Stimulated activated CD8-positive, alpha-beta memory T cell treated with anti-CD3 and anti-CD28 coated beads, Interleukin-15, amount 100 ng/mL, for 4 hours (primary cell): ENCODE measurements around the gene RIBC2.
A peak's percentile ranks its signal among the peaks of the same experiment; 100 is the strongest.
"Not testable (repeated sequence)": the region's sequence is repeated elsewhere in the genome, so short reads cannot be mapped to it uniquely, and the experiment has no call there.

ENCODE experiments used
- DNase-seq, 2 donors: peaks; one replicate each; pipeline ENCODE4 v3.0.0-alpha.2; 2020; ENCODE audit warnings: low read depth in 2 of 2

The RIBC2 gene

DNA sequence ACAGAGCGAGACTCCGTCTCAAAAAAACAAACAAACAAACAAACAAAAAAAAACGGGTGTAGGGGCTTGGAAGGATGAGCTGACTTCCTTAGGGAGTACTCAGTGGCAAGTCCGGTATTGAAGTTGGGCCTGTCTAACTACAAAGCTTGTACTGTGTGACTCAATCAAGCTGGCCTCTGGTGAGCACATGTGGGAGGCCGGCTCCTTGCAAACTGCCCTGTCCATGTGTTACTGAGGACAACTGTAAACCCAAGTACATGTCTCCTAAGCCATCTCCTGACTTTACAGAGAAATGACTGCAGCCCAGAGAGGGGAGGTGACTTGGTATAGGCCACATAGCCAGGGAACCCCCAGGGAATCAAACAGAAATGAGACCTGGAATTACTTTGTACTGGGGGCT lies 11.6 kb downstream of the RIBC2 start:
- DNase-seq, result no peak

DNA sequence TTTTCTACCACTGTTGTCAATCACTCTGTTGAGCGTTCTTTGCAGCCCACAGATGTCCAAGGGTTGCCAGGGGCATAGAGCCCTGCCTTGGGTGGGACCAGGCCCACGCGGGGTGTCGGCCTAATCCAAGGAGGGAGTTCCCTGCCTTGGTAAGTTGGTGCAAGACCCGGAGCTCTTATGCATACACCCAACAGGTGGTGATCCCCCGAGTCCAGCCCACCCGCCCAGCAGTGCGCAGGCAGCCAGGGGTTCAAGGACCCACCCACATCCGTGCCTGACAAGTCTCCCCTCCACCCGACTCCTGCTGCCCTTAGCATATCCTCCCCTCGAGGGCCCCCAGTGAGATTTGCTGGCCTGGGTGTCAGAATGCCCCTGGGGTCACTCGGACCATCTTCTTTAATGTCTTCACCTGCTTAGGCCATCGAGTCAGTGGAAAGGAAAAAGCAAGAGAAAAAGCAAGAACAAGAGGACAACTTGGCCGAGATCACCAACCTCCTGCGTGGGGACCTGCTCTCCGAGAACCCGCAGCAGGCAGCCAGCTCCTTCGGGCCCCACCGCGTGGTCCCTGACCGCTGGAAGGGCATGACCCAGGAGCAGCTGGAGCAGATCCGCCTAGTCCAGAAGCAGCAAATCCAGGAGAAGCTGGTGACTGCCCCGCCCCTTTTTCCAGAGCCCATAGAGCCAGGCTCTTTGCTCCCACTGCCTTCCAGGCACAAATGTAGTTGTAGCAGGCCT lies 12.2 kb downstream of the RIBC2 start:
- DNase-seq, result no peak

DNA sequence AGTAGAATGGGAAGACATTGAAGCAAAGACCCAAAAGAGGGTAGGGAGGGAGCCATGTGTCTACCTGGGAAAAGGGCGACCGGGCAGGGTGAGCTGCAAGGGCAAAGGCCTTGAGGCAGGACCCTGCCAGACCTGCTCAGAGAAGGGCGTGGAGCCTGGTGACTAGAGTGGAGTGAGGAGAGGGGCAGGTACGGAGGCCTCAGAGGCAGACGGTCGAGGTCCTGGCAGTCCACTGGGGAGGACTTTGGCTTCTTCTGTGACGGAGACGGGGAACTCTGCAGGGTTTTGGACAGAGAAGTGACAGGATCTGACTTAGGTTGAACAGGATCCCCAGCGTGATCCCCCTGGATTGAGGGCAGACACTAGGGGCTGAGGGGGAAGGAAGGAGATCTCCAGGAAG lies 12.9 kb downstream of the RIBC2 start:
- no peak for DNase-seq

DNA sequence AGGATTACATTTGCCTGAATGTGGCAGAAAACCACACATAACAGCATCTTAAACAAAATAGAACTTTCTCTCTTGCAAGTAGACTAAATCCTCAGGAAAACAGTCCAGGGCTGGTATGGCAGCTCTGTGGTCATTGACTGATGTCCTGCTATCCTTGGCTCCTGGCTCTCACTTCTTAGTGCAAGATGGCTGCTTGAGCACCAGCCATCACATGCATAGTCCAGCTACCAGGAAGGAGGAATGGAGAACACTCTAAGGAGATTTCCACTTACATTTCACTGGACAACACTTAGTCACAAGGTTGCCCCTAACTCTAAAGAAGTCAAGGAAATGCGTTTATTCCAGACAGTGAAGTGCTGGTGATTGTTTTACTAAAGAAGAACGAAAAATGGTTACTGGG lies 13.6 kb downstream of the RIBC2 start:
- no peak for DNase-seq

DNA sequence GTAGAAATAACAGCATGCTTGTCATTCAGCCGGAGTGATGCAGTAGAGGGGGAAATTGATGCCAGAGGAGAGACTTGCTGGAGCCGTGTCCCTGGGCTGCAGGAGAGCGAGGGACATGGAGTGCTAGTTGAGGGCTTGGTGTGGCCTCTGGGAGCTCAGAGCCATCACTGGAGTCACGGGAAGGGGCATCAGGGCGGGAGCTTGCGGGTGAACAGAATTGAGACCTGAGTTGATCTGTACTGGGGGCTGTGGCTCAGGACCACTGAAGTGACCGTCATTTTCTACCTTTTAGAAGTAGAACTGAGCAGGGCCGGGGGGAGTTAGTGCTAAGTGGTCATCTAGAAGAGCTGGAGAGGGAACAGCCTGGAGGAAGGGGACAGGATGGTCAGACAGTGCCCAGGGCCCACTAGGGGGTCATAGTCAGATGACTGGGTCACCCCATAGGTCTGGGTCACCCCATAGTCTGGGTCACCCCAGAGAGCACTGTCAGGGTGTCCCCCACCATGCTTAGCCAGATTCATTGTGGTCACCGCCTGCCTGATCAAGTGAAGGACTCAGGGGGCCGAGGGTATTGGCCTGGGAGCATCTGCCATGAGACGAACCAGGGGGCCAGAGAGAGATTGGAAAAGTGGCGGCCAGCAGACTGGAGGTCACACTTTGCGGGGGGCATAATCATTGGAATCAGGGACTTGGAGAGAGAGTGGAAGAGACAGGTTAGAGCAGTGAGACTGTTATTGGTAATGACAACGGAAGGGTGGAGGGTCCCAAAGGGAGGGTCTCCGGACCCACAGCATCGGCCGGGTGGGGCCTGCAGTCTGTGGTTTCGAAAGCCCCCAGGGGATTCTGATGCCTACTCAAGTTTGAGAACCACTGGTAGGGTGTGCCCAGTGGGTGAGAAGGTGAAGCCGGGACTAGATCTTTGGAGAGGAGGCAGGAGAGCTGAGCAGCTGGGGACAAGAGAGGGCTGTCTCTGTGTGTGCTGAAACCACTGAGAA lies 15.2 kb downstream of the RIBC2 start:
- DNase-seq, result no peak

DNA sequence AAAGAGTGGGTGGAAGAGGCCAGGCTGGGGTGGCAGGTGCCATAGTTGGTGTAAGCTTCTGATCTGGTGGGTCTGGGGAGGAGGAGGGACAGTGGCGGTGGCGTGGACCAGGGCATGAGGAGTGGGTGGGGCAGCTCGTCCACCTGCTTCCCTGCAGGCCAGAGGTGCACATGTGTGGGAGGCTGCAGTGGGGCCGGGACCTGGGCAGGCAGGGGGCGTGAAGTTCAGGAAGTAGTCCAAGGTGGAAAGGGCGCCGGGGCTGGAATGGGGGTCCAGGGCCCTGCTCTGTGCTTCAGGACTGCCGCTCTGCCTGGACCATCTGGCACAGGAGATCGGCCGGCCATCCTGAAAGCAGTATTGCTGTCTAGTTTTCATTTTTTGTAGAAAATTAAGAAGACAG lies 15.9 kb downstream of the RIBC2 start:
- DNase-seq, result no peak

DNA sequence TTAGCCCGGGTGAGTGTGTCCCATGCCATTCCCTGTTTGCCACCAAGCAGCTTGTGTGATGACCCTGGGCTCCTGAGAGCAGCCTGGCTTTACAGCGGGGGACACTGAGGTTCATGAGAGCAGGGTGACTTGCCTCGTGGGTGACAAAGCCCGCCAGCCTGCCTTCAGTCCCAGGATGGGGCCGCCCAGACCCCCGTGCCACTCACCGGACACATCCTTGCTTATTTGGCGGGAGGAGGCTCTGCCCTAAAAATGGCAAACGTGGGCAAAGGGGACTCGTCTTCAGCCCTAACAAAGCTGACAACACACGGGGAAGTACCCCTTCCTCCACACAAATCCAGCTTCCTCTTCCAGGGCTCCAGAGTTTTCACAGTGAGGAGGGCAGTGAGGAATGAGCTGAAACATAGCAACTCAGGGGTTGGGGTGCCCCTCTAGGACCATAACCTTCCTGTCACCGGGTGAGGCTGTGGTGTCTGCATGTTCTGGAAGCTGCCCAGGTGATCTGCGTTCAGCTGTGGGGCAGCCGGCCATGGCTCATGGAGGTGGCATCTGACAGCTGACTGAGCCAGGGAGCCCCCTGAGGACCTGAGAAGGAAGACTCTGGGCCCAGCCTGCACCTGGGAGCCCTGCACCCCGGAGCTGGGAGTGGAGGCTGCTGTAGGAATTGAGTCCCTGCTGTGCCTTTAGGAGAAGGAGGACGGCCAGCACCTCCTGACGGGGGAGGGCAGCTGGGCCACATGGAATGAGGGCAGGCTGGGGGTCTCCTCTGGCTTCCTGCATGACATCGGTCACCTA lies 16.7 kb downstream of the RIBC2 start:
- DNase-seq, result no peak

DNA sequence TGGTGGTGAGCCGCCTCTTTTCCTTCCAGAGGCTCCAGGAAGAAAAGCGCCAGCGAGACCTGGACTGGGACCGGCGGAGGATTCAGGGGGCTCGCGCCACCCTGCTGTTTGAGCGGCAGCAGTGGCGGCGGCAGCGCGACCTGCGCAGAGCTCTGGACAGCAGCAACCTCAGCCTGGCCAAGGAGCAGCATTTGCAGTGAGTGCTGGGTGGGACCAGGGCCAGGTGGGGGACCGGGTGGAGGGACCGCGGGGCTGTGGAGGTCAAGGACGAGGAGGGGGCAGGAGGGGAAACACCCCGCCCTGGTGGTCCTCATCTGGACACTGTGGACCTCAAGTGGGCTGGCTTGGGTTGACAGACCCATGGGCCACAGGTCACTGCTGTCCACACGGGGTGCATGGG lies 17.4 kb downstream of the RIBC2 start:
- no peak for DNase-seq

DNA sequence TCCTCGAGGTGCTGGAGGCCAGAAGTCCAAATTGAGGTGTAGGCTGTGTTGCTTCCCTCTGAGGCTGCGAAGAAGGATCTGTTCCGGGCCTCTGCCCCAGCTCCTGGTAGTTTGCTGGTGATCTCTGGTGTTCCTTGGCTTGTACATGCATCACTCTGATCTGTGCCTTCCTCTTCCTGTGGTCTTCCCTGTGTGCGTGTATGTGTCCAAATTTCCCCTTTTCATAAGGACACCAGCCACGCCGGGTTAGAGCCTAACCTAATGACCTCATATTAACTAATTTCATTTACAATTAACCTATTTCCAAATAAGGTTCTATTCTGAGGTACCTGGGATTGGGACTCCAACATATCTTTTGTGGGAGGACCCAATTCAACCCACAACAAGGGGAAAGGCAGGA lies 21.5 kb downstream of the RIBC2 start:
- DNase-seq, result no peak

DNA sequence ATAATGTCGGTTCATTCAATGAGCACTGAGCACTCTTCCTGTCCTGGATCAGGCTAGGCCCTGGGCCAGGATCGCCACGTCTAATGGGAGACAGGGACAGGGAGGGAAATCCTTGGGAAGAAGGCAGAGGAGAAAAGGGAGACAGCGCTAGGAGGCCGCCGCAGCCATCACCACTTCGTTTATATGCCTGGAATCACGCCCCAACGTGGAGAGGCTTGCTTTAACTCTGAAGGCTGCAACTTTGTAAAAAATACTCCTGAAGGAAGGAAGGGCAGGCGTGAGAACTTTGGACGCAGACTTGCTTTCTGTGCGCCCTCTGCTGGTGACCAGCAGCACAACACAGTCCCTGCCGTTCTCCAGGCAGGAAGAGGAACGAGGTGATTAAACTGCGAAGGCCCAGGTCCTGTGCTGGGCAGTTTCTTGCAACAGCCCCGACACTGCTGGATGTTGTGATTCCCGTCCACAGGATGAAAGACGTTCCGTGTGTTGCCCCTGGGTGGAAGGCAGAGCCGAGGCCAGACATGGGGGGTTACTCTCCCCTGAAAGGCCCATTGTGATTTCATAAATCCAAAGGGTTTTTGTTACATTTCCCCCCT lies 22.1 kb downstream of the RIBC2 start:
- DNase-seq, result peak; percentile 46 to 56

DNA sequence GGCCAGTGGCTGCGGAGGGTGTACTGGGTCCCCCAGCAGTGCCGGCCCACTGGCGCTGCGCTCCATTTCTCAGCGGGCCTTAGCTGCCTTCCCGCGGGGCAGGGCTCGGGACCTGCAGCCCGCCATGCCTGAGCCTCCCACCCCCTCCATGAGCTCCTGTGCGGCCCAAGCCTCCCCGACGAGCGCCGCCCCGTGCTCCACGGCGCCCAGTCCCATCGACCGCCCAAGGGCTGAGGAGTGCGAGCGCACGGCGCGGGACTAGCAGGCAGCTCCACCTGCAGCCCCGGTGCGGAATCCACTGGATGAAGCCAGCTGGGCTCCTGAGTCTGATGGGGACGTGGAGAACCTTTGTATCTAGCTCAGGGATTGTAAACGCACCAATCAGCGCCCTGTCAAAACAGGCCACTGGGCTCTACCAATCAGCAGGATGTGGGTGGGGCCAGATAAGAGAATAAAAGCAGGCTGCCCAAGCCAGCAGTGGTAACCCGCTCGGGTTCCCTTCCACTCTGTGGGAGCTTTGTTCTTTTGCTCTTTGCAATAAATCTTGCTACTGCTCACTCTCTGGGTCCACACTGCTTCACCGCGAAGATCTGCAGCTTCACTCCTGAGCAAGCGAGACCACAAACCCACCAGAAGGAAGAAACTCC lies 23.5 kb downstream of the RIBC2 start:
- not testable (repeated sequence) for DNase-seq

DNA sequence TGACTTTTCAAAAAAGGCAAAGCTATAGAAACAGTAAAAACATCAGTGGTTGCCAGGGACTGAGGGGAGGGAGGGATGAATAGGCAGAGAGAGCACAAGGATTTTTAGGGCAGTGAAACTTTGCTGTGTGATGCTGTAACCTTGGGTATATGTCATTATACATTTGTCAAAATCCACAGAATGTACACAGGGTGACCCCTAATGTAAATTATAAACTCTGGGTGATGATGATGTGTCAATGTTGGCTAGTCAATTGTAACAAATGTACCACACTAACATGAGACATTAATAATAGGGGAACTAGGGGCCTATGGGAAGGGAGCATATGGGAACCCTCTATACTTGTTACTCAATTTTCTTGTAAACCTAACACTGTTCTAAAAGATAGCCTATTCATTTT lies 24.8 kb downstream of the RIBC2 start:
- no peak for DNase-seq

DNA sequence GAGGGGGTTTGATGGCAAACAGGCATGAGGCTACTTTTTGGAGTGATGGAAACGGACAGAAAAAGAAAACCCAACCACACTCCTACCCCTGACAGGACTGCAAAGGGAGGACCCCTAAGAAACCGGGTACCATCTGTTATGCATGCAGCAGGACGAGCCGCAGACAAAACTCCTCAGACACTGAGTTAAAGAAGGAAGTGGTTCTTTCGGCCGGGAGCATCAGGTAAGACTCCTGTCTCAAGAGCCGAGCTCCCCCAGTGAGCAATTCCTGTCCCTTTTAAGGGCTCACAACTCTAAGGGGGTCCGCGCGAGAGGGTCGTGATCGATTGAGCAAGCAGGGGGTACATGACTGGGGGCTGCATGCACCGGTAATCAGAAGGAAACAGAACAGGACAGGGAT lies 27.2 kb downstream of the RIBC2 start:
- DNase-seq, result not testable (repeated sequence)

DNA sequence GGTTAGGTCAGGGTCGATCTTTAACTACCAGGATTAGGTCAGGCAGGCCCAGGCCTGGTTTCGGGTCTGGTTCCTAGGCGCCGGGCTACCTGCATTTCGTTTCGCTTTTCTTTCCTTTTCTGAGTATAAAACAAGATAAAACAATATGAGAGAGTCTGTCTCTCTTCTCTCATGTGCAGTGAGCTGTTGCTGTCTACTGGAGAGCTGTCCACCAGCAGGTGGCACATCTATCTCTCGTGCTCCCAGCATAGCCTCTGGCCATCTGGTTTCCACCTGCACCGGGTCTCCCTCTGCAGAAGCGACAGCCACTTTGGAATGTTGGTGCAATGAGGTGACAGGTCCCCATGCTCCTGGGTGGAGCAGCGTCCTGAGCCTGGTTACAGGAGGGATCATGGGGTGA lies 27.6 kb downstream of the RIBC2 start:
- DNase-seq, result no peak

DNA sequence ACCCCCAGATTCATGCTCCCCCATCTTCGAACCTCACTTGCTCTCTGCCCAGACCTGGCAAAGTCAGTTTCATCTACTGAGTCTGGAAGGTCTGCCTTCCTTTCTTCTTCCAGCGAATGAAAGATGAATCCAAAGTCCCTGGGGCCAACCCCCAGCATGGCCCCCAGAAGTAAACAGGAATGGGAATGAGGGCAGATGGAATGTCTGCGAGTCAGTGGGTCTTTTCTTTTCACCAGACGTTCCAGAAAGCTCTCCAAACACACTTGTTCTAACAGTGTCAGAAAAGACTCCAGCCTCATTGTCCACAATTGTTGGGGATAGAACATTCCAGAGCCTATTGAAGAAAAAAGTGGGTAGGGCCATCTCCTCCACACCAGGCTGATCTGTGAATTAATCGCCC lies 28.6 kb downstream of the RIBC2 start:
- DNase-seq, result no peak

DNA sequence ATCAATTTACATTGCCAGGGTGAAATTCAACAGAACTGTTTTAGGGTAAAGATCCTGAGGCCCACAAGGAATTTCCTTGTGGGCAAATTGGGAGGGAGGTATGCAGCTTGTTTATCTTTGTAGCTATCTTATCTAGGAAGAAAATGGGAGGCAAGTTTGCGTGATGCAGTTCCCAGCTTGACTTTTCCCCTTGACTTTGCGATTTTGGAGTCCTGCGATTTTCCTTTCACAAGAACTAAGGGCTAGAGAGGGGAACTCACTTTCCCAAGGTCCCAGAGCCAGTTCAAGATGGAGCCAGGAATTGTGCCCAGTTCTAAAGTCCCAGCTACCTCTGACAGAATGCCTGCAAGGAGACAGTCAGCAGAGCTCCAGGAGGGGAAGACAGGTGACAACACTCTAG lies 30.7 kb downstream of the RIBC2 start:
- DNase-seq, result no peak

DNA sequence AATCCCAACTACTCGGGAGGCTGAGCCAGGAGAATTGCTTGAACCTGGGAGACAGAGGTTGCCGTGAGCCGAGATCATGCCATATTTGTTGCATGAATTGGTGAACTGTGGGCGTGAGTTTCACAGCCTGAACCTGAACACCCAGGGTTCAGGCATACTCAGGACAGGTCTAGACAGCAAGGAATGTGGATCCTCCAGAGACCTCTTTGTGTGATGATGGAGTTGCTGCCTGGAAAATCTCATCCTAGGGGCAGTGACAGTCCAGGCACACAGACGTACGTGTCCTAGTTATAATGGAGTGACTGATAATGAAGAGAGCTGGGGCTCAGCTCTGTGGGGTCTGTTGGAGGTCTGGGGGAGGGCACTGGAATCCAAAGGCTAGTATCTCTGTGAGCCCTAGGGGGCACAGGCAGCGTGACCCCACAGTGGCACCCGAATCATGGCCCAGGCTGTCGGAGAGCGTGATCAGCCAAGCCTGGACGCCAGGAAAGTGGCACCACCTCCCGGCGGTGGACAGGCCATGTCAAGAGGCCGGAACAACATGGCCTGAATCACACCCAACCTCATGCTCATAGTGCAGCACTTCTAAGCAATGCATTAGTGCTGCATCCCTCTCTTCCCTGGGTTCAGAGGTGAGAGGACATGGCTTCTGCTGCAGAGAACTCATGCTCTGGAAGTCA lies 31.7 kb downstream of the RIBC2 start:
- DNase-seq, result no peak

DNA sequence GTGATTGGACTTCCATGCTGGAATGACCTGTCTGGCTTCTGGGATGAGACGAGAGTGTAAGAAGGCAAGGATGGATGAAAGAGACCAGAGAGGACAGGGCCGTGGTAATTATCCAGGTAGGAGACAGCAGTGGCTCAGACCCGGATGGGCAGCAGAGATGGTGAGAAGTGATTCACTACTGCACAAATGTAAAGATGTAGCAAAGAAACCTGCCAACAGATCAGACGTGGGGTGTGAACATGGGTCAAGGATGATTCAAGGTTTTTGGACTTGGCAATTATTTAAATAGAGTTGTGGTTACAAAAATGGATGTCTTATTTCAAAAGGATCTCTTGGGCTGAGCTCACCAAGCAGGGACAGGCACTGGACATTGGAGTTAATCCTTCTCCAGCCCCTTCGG lies 32.7 kb downstream of the RIBC2 start:
- DNase-seq, result no peak

DNA sequence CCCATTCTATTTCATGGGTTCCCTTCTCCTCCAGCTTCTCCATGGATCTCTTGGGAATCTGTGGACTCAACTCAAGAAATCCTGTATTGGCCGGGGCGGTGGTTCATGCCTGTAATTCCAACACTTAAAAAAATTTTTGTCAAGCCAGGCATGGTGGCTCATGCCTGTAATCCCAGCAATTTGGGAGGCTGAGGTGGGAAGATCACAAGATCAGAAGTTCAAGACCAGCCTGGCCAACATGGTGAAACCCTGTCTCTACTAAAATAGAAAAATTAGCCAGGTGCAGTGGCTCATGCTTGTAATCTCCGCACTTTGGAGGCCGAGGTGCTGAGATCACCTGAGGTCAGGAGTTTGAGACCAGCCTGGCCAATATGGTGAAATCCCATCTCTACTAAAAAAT lies 34.1 kb downstream of the RIBC2 start:
- DNase-seq, result not testable (repeated sequence)

DNA sequence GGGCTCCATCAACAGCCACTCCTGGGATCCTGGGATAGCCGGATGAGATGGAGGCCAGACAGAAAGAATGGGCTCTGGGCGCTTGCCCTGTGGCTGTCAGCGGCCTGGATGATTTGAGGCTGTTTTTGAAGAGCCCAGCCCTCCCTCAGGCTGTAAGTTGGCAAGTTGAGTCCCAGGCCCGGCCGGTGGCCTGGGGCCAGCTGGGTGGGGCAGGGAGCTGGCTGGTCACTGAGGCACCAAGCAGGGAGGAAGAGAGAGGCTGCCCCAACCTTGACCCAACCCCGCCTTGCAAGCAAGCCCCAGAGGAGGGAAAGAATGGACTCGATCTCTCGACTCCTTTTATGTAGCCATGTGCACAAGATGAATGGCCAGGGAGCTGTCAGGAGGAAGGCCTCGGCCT lies 34.9 kb downstream of the RIBC2 start:
- no peak for DNase-seq

DNA sequence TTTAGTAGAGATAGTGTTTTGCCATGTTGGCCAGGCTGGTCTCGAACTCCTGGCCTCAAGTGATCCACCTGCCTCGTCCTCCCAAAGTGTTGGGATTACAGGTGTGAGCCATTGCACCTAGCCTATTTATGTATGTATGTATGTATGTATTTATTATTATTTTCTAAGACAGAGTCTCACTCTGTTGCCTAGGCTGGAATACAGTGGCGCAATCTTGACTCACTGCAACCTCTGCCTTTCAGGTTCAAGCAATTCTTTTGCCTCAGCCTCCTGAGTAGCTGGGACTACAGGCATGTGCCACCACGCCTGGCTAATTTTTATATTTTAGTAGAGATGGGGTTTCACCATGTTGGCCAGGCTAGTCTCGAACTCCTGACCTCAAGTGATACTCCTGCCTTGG lies 35.9 kb downstream of the RIBC2 start:
- not testable (repeated sequence) for DNase-seq
